Measurements from ENCODE around the gene GJB6.
"Not testable (repeated sequence)": the region's sequence is repeated elsewhere in the genome, so short reads cannot be mapped to it uniquely, and the experiment has no call there.

GRCh38 chr13:20276901-20277300, 44.8 kb upstream of the GJB6 start:
- TF ChIP-seq, protein P1, sequence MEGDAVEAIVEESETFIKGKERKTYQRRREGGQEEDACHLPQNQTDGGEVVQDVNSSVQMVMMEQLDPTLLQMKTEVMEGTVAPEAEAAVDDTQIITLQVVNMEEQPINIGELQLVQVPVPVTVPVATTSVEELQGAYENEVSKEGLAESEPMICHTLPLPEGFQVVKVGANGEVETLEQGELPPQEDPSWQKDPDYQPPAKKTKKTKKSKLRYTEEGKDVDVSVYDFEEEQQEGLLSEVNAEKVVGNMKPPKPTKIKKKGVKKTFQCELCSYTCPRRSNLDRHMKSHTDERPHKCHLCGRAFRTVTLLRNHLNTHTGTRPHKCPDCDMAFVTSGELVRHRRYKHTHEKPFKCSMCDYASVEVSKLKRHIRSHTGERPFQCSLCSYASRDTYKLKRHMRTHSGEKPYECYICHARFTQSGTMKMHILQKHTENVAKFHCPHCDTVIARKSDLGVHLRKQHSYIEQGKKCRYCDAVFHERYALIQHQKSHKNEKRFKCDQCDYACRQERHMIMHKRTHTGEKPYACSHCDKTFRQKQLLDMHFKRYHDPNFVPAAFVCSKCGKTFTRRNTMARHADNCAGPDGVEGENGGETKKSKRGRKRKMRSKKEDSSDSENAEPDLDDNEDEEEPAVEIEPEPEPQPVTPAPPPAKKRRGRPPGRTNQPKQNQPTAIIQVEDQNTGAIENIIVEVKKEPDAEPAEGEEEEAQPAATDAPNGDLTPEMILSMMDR (conservative IDR thresholded peaks at IDR 0.05; ENCODE audit: low read depth, low read length): not testable (repeated sequence)
- not testable (repeated sequence) for TF ChIP-seq EZH2 (IDR thresholded peaks at IDR 0.05; ENCODE audit: low read length, unreplicated experiment)
